ENCODE measurements around the gene SLC25A36. TPM values are rescaled to one million over a fixed set of nuclear protein-coding genes. Genes with fewer than 3 reads are reported as not detected.

Gene SLC25A36
- total and polyA plus RNA-seq, 12 donors = 21.3 to 124 (median 52.7) TPM

DNA sequence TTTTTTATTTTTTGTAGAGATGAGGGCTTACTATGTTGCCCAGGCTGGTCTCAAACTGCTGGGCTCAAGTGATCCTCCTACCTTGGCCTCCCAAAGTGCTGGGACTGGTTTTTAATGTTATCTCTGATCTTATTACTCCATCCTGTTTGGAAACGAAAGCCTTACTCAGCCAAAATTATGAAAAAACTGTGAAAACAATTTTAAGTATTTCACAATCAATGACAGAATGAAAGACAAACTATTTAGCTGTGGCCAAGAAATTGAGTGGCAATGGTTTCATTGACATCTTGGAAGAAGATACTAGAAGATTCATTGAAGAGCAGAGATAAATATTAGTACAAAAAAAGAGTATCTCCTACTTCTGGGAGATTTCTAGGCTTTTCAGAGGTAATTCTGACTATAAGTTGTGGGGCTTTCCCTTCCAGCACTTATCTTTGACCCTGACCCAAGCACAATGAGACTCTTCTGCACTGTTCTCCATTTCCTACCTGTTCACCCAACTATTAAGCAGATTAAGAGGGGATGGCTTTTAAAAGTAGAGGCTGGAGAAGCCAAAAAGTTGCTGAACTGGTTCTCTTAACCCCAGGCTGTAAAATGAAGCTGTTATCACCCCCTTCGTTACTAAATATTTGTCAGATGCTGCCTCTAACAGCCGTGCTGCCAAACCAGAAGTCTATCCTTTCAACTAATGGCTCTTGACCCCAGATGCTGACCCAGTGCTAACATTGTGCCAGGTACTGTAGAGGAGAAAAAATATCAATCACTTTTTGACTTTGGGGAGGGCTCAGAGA is 14.2 kb upstream of the SLC25A36 start:
- 54 to 70% (median 60%) methylated on average over 3 of the region's 3 CpGs for WGBS, 4 donors

DNA sequence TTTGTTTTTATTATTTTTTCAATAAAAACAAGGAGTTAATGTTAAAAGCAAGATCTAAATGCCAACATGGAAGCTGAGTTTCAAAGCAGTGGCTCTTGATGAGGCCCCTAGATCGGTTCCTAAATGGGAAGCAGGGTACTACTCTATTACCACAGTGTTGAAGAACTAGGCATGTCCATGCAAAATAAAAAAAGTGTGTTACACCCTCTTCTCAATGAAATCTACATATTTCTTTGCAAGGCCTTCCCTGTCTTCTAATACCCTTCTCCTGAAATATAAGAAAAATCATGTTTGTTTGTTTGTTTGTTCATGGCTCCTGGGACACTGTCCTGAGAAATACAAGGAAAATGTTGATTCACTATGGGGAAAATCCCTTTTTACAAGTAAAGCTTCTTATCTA is 12.2 kb upstream of the SLC25A36 start:
- no peaks in the 10 kb centered on the region for H3K27me3 ChIP-seq
- 86 to 88% (median 86%) methylated on average over 1 of the region's 1 CpG for WGBS, 4 donors
- TF ChIP-seq POLR2A (IDR thresholded peaks at IDR 0.05) = no peak
- TF ChIP-seq, protein P1, sequence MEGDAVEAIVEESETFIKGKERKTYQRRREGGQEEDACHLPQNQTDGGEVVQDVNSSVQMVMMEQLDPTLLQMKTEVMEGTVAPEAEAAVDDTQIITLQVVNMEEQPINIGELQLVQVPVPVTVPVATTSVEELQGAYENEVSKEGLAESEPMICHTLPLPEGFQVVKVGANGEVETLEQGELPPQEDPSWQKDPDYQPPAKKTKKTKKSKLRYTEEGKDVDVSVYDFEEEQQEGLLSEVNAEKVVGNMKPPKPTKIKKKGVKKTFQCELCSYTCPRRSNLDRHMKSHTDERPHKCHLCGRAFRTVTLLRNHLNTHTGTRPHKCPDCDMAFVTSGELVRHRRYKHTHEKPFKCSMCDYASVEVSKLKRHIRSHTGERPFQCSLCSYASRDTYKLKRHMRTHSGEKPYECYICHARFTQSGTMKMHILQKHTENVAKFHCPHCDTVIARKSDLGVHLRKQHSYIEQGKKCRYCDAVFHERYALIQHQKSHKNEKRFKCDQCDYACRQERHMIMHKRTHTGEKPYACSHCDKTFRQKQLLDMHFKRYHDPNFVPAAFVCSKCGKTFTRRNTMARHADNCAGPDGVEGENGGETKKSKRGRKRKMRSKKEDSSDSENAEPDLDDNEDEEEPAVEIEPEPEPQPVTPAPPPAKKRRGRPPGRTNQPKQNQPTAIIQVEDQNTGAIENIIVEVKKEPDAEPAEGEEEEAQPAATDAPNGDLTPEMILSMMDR (IDR thresholded peaks at IDR 0.05) = no peak

More for the DNA sequence above, 14.2 kb upstream of the SLC25A36 start:
- Histone ChIP-seq H3K4me3 (no peak overlapping the region), H3K4me1 (replicated peaks in 1 of 2) (no peaks in the 10 kb centered on the region), H3K9me3 (replicated peaks in 1 of 3) (no peaks in the 10 kb centered on the region), H3K27me3 (no peaks in the 10 kb centered on the region), H3K27ac (no peak overlapping the region), H3K36me3 (replicated peaks in 1 of 2) (no peaks in the 10 kb centered on the region)
- intact Hi-C loops (cut with DNase I) = no loop called here
- TF ChIP-seq POLR2A (IDR thresholded peaks at IDR 0.05) = no peak
- TF ChIP-seq, protein P1 (IDR thresholded peaks at IDR 0.05) = no peak
- no peak for DNase-seq

DNA sequence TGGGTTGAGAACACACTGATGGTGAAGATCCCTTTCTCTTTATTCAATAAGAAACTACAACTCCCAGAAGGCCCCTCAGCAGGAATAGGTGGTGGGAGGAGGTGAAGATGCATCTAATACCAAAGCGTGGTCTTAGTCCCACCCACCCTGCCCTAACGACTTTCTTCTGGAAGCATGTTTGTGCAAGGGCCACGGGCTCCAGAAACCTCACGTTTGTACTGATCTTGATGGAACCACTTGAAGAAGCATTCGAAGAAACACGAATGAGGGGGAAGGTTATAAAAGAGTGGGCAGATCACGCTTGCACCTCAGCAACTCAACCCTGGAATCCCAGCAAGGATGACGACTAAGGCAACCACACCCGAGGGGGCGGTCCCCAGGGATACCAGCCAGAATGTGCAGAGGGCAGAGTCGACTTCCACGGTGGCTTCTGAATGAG is 10.6 kb upstream of the SLC25A36 start:
- Histone ChIP-seq H3K4me1 (replicated peaks in 1 of 2) (no peaks in the 10 kb centered on the region), H3K27me3 (no peaks in the 10 kb centered on the region), H3K36me3 (replicated peaks in 1 of 2) (no peaks in the 10 kb centered on the region), H3K9me3 (replicated peaks in 1 of 3) (no peaks in the 10 kb centered on the region), H3K27ac (no peak overlapping the region), H3K4me3 (no peak overlapping the region)
- DNase-seq = no peak
- intact Hi-C loops (cut with DNase I) = no loop called here
- WGBS, 4 donors = 15 to 23% (median 15%) methylated on average over 11 to 12 of the region's 12 CpGs
- TF ChIP-seq, protein P1 (IDR thresholded peaks at IDR 0.05) = no peak
- TF ChIP-seq POLR2A (IDR thresholded peaks at IDR 0.05) = no peak

More for the DNA sequence above, 12.2 kb upstream of the SLC25A36 start:
- intact Hi-C loops (cut with DNase I) = no loop called here
- no peak overlapping the region for H3K27ac ChIP-seq
- no peak for DNase-seq
- H3K4me3 ChIP-seq = no peak overlapping the region
- H3K36me3 ChIP-seq (replicated peaks in 1 of 2) = no peaks in the 10 kb centered on the region
- no peaks in the 10 kb centered on the region for H3K4me1 ChIP-seq (replicated peaks in 1 of 2)
- no peaks in the 10 kb centered on the region for H3K9me3 ChIP-seq (replicated peaks in 1 of 3)

DNA sequence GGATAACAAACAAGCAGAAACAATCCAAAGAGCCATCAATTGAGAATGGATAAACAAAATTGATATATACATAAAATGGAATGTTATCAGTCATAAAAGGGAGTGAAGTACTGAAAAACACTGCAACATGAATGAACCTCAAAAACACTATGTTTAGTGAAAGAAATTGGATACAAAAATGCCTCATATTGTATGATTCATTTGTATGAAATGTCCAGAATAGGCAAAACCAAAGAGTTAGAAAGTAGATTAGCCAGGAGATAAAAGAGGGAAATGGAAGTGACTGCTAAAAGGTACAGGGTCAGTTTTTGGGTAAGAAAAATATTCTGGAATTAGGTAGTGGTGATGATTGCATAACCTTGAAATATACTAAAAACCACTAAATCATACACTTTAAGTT is 9.8 kb upstream of the SLC25A36 start:
- Histone ChIP-seq H3K4me3 (no peak overlapping the region), H3K27ac (no peak overlapping the region), H3K4me1 (replicated peaks in 1 of 2) (no peaks in the 10 kb centered on the region), H3K27me3 (no peaks in the 10 kb centered on the region), H3K36me3 (replicated peaks in 1 of 2) (no peaks in the 10 kb centered on the region), H3K9me3 (replicated peaks in 1 of 3) (no peaks in the 10 kb centered on the region)
- intact Hi-C loops (cut with DNase I) = no loop called here
- no peak for DNase-seq
- TF ChIP-seq, protein P1 (IDR thresholded peaks at IDR 0.05) = no peak
- no peak for TF ChIP-seq POLR2A (IDR thresholded peaks at IDR 0.05)
